ENCODE results near the gene ADAD2.

GRCh38 chr16:84236671-84237070, 45.7 kb downstream of the ADAD2 start:
- TF ChIP-seq POLR2AphosphoS5 (IDR thresholded peaks at IDR 0.05; ENCODE audit: insufficient read depth, low read depth, low read length) (no peak), CTCF (IDR thresholded peaks at IDR 0.05; ENCODE audit: extremely low read depth in 1 of 2, insufficient read depth in 1 of 2, low read depth in 1 of 2, low read length in 2 of 2) (no peak)
